Nephron (organoid): ENCODE results near the gene FAM118A.
A peak's percentile ranks its signal among the peaks of the same experiment; 100 is the strongest.

Source experiments
- H3K27ac Mint-ChIP-seq, 3 experiments: 2 replicates each; pipeline ENCODE4 v1.8.0; 2020; ENCODE audit warnings: mixed read lengths in 3 of 3, mild to moderate bottlenecking in 2 of 3, moderate library complexity in 1 of 3
- H3K27me3 Mint-ChIP-seq: 2 replicates; pipeline ENCODE4 v1.8.0; 2021; ENCODE audit warnings: low read depth, mild to moderate bottlenecking, moderate library complexity, mixed read lengths
- H3K36me3 Mint-ChIP-seq: 2 replicates; pipeline ENCODE4 v1.8.0; 2020; ENCODE audit warnings: low read depth, mixed read lengths
- H3K4me1 Mint-ChIP-seq: 2 replicates; pipeline ENCODE4 v1.8.0; 2020; ENCODE audit warnings: mixed read lengths
- H3K4me3 Mint-ChIP-seq, 3 experiments: 2 replicates each; pipeline ENCODE4 v1.8.0; 2020; ENCODE audit warnings: mild to moderate bottlenecking in 3 of 3, mixed read lengths in 3 of 3, moderate library complexity in 2 of 3
- H3K9me3 Mint-ChIP-seq: 2 replicates; pipeline ENCODE4 v1.8.0; 2020; ENCODE audit warnings: mixed read lengths
- CTCF ChIP-seq, 3 experiments: fragments of 200-600 bp; sonication (generic); IDR thresholded peaks; one replicate each; pipeline ENCODE4 v1.5.0; 2021; ENCODE audit warnings: antibody characterized with exemption in 3 of 3; ENCODE audit not compliant: unreplicated experiment in 3 of 3

The FAM118A gene

GRCh38 chr22:45334528-45334927 is 24.8 kb downstream of the FAM118A start:
- peaks cover 6% of the 10 kb centered on the region for H3K27me3 Mint-ChIP-seq
- peaks cover 34% of the 10 kb centered on the region for H3K4me1 Mint-ChIP-seq
- H3K27ac Mint-ChIP-seq, result no peak overlapping the region
- no peak for TF ChIP-seq CTCF (IDR thresholded peaks at IDR 0.05; ENCODE audit: unreplicated experiment in 3 of 3)
- no peak overlapping the region for H3K4me3 Mint-ChIP-seq
- H3K36me3 Mint-ChIP-seq, result peaks cover 65% of the 10 kb centered on the region
- H3K9me3 Mint-ChIP-seq, result no peaks in the 10 kb centered on the region

GRCh38 chr22:45335021-45335818 is 25.5 kb downstream of the FAM118A start:
- TF ChIP-seq CTCF (IDR thresholded peaks at IDR 0.05; ENCODE audit: unreplicated experiment in 3 of 3), result peak in 2 of 3 experiments; percentile 31 to 32
- H3K36me3 Mint-ChIP-seq, result peaks cover 70% of the 10 kb centered on the region
- H3K4me1 Mint-ChIP-seq, result peaks cover 31% of the 10 kb centered on the region
- no peak overlapping the region for H3K4me3 Mint-ChIP-seq
- no peak overlapping the region for H3K27ac Mint-ChIP-seq
- H3K27me3 Mint-ChIP-seq, result peaks cover 4% of the 10 kb centered on the region
- no peaks in the 10 kb centered on the region for H3K9me3 Mint-ChIP-seq

- peaks cover 31% of the 10 kb centered on the region for H3K4me1 Mint-ChIP-seq
- H3K27me3 Mint-ChIP-seq, result peaks cover 2% of the 10 kb centered on the region
- peaks cover 68% of the 10 kb centered on the region for H3K36me3 Mint-ChIP-seq
- H3K9me3 Mint-ChIP-seq, result no peaks in the 10 kb centered on the region
- no peak overlapping the region for H3K4me3 Mint-ChIP-seq
- no peak overlapping the region for H3K27ac Mint-ChIP-seq
- TF ChIP-seq CTCF (IDR thresholded peaks at IDR 0.05; ENCODE audit: unreplicated experiment in 3 of 3), result no peak
Measured at GRCh38 chr22:45335854-45336522, 26.3 kb downstream of the FAM118A start.

- H3K4me1 Mint-ChIP-seq, result peaks cover 31% of the 10 kb centered on the region
- no peak for TF ChIP-seq CTCF (IDR thresholded peaks at IDR 0.05; ENCODE audit: unreplicated experiment in 3 of 3)
- no peaks in the 10 kb centered on the region for H3K9me3 Mint-ChIP-seq
- no peak overlapping the region for H3K4me3 Mint-ChIP-seq
- peaks cover 65% of the 10 kb centered on the region for H3K36me3 Mint-ChIP-seq
- peak overlapping the region in 2 of 3 experiments; percentile 46 to 70 for H3K27ac Mint-ChIP-seq
- no peaks in the 10 kb centered on the region for H3K27me3 Mint-ChIP-seq
Measured at GRCh38 chr22:45336971-45337431, 27.3 kb downstream of the FAM118A start.

- peak overlapping the region in 1 of 3 experiments; percentile 70 for H3K27ac Mint-ChIP-seq
Measured at GRCh38 chr22:45337536-45337935, 27.8 kb downstream of the FAM118A start.

More at GRCh38 chr22:45337536-45337935, 27.8 kb downstream of the FAM118A start:
- Mint-ChIP-seq H3K4me3 (no peak overlapping the region), H3K9me3 (no peaks in the 10 kb centered on the region), H3K36me3 (peaks cover 61% of the 10 kb centered on the region), H3K4me1 (peaks cover 31% of the 10 kb centered on the region), H3K27me3 (no peaks in the 10 kb centered on the region)
- no peak for TF ChIP-seq CTCF (IDR thresholded peaks at IDR 0.05; ENCODE audit: unreplicated experiment in 3 of 3)
